Neural crest cell (in vitro differentiated cells): Measurements from ENCODE around the gene FAM199X. TPM values are rescaled to one million over a fixed set of nuclear protein-coding genes. Genes with fewer than 3 reads are reported as not detected.

Experiments
- DNase-seq: peaks from one replicate; pipeline ENCODE4 v3.0.0; 2021; ENCODE audit warnings: low read depth, mixed read lengths, low spot score
- H3K27ac Mint-ChIP-seq: one replicate; pipeline ENCODE4 v1.8.0; 2021; ENCODE audit warnings: mild to moderate bottlenecking, mixed read lengths; ENCODE audit not compliant: unreplicated experiment
- H3K27me3 Mint-ChIP-seq: 2 replicates; pipeline ENCODE4 v1.8.0; 2021; ENCODE audit warnings: low read depth, mild to moderate bottlenecking, mixed read lengths
- H3K36me3 Mint-ChIP-seq: 2 replicates; pipeline ENCODE4 v1.8.0; 2021; ENCODE audit warnings: low read depth, mild to moderate bottlenecking, mixed read lengths
- H3K4me1 Mint-ChIP-seq: 2 replicates; pipeline ENCODE4 v1.8.0; 2021; ENCODE audit warnings: mixed read lengths
- H3K4me3 Mint-ChIP-seq: one replicate; pipeline ENCODE4 v1.8.0; 2021; ENCODE audit warnings: mild to moderate bottlenecking, mixed read lengths
- H3K9me3 Mint-ChIP-seq: 2 replicates; pipeline ENCODE4 v1.8.0; 2021; ENCODE audit warnings: mixed read lengths
- total RNA-seq: library from RNA; stranded (reverse); gene quantifications from 2 replicates; pipeline ENCODE4 v1.2.1, GENCODE V29; 2021
- TF ChIP-seq, protein P1 (sequence below): fragments of 200-600 bp; sonication (generic); conservative IDR thresholded peaks from 2 replicates; pipeline ENCODE4 v1.5.0; 2021; ENCODE audit warnings: antibody characterized with exemption, mild to moderate bottlenecking

FAM199X gene
- total RNA-seq, 1 donor from 2014 or later, result 18.2 TPM

- DNase-seq, result no peak
- no peaks in the 10 kb centered on the region for H3K4me1 Mint-ChIP-seq
- H3K27ac Mint-ChIP-seq, result no peak overlapping the region
- TF ChIP-seq, protein P1, sequence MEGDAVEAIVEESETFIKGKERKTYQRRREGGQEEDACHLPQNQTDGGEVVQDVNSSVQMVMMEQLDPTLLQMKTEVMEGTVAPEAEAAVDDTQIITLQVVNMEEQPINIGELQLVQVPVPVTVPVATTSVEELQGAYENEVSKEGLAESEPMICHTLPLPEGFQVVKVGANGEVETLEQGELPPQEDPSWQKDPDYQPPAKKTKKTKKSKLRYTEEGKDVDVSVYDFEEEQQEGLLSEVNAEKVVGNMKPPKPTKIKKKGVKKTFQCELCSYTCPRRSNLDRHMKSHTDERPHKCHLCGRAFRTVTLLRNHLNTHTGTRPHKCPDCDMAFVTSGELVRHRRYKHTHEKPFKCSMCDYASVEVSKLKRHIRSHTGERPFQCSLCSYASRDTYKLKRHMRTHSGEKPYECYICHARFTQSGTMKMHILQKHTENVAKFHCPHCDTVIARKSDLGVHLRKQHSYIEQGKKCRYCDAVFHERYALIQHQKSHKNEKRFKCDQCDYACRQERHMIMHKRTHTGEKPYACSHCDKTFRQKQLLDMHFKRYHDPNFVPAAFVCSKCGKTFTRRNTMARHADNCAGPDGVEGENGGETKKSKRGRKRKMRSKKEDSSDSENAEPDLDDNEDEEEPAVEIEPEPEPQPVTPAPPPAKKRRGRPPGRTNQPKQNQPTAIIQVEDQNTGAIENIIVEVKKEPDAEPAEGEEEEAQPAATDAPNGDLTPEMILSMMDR, result no peak
- no peaks in the 10 kb centered on the region for H3K36me3 Mint-ChIP-seq
- H3K4me3 Mint-ChIP-seq, result no peak overlapping the region
- H3K27me3 Mint-ChIP-seq, result no peaks in the 10 kb centered on the region
- H3K9me3 Mint-ChIP-seq, result peaks cover 2% of the 10 kb centered on the region
These were observed 25.0 kb upstream of the FAM199X start for GRCh38 chrX:104141087-104141760.

DNA sequence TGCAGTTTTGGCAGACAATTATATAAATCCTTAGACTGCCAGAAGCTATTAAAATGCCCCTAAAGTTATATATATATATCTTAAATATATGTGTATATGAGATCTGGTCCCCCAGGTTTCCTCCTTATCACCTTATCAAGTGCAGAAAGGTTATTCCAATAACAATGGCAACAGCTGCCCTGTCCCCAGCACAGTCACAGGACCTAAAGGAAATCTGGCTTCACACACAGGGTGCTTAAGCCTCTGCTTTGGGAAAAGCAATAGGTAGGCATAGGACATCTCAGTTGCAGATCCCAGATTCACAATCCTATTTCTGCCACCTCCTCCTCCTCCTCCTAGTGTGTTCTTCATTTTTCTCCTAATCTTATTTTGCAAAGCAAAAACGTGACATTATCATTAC lies 15.2 kb upstream of the FAM199X start:
- H3K4me3 Mint-ChIP-seq, result no peak overlapping the region
- H3K27ac Mint-ChIP-seq, result no peak overlapping the region
- peaks cover 2% of the 10 kb centered on the region for H3K36me3 Mint-ChIP-seq
- peaks cover under 1% of the 10 kb centered on the region for H3K4me1 Mint-ChIP-seq
- no peak for DNase-seq
- no peaks in the 10 kb centered on the region for H3K9me3 Mint-ChIP-seq
- TF ChIP-seq, protein P1, result no peak
- no peaks in the 10 kb centered on the region for H3K27me3 Mint-ChIP-seq

GRCh38 chrX:104156630-104157529 lies 9.4 kb upstream of the FAM199X start, which contains the start of gene SLC25A53:
TSS of gene SLC25A53 (minus strand) at chrX:104157009. CDS start at chrX:104105257, 51,752 bp downstream.
- peak; percentile 49 for DNase-seq
- Mint-ChIP-seq H3K9me3 (no peaks in the 10 kb centered on the region), H3K4me1 (peaks cover 9% of the 10 kb centered on the region), H3K27me3 (peaks cover 2% of the 10 kb centered on the region), H3K27ac (peak within 1 kb of the TSS; percentile 99), H3K36me3 (no peaks in the 10 kb centered on the region), H3K4me3 (peak within 1 kb of the TSS; percentile 99)
- TF ChIP-seq, protein P1, result no peak

- Mint-ChIP-seq H3K36me3 (no peaks in the 10 kb centered on the region), H3K27me3 (no peaks in the 10 kb centered on the region)
- TF ChIP-seq, protein P1, result no peak
These were observed 633 bp downstream of the FAM199X start for GRCh38 chrX:104166735-104167436.

GRCh38 chrX:104168127-104168526 lies 1.9 kb downstream of the FAM199X start:
- no peaks in the 10 kb centered on the region for H3K36me3 Mint-ChIP-seq
- no peaks in the 10 kb centered on the region for H3K27me3 Mint-ChIP-seq
- H3K4me1 Mint-ChIP-seq, result peaks cover 24% of the 10 kb centered on the region
- H3K9me3 Mint-ChIP-seq, result no peaks in the 10 kb centered on the region
- DNase-seq, result no peak
- TF ChIP-seq, protein P1, result no peak
- peak overlapping the region; percentile 85 for H3K4me3 Mint-ChIP-seq
- no peak overlapping the region for H3K27ac Mint-ChIP-seq

More at GRCh38 chrX:104166735-104167436, 633 bp downstream of the FAM199X start:
- DNase-seq, result no peak
- Mint-ChIP-seq H3K27ac (no peak overlapping the region), H3K4me3 (peak overlapping the region; percentile 85), H3K9me3 (no peaks in the 10 kb centered on the region), H3K4me1 (peaks cover 24% of the 10 kb centered on the region)
